Measurements from ENCODE around the gene ZSWIM4.

DNA sequence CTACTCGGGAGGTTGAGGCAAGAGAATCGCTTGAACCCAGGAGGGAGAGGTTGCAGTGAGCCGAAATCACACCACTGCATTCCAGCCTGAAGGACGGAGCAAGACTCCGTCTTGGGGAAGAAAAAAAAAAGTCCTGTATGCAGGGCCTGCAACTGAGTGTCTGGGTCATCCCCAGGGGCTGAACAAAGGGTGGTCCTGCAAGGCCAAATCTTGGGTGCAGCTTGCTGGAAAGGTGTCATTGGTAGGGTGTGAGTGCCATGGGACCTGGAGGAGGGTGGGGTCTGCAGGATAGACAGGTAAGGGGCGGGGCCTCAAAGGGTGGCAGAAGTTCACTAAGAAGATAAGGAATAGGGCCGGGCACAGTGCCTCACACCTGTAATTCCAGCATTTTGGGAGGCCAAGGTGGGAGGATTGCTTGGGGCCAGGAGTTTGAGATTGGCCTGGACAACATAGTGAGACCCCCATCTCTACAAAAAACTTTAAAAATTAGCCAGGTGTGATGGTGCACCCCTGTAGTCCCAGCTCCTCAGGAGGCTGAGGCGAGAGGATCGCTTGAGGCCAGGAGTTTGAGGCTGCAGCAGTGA, 31.5 kb downstream of the ZSWIM4 start:
- TF ChIP-seq EP300 (IDR thresholded peaks at IDR 0.05; ENCODE audit: low read depth in 2 of 2, low read length in 2 of 2) (no peak), EP300 (CRISPR knock-in tag; IDR thresholded peaks at IDR 0.05; ENCODE audit: borderline replicate concordance) (no peak), POLR2A (IDR thresholded peaks at IDR 0.05; ENCODE audit: insufficient read depth in 1 of 2, low read depth in 2 of 2, low read length in 2 of 2) (no peak), SP1 (IDR thresholded peaks at IDR 0.05) (no peak), SP1 (CRISPR knock-in tag; IDR thresholded peaks at IDR 0.05) (no peak), BRCA1 (CRISPR knock-in tag; IDR thresholded peaks at IDR 0.05) (no peak), SP2 (CRISPR knock-in tag; IDR thresholded peaks at IDR 0.05) (no peak), YY1 (IDR thresholded peaks at IDR 0.05; ENCODE audit: insufficient read depth, insufficient replicate concordance, low read depth, low read length) (no peak), ZBTB7A (CRISPR knock-in tag; IDR thresholded peaks at IDR 0.05) (no peak), KAT7 (CRISPR knock-in tag; IDR thresholded peaks at IDR 0.05; ENCODE audit: borderline replicate concordance) (no peak), SIN3A (IDR thresholded peaks at IDR 0.05; ENCODE audit: borderline replicate concordance, low read depth, low read length) (no peak)
- TF ChIP-seq, protein P1, sequence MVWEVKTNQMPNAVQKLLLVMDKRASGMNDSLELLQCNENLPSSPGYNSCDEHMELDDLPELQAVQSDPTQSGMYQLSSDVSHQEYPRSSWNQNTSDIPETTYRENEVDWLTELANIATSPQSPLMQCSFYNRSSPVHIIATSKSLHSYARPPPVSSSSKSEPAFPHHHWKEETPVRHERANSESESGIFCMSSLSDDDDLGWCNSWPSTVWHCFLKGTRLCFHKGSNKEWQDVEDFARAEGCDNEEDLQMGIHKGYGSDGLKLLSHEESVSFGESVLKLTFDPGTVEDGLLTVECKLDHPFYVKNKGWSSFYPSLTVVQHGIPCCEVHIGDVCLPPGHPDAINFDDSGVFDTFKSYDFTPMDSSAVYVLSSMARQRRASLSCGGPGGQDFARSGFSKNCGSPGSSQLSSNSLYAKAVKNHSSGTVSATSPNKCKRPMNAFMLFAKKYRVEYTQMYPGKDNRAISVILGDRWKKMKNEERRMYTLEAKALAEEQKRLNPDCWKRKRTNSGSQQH (CRISPR knock-in tag; IDR thresholded peaks at IDR 0.05; ENCODE audit: low read depth): no peak
- TF ChIP-seq, protein P2, sequence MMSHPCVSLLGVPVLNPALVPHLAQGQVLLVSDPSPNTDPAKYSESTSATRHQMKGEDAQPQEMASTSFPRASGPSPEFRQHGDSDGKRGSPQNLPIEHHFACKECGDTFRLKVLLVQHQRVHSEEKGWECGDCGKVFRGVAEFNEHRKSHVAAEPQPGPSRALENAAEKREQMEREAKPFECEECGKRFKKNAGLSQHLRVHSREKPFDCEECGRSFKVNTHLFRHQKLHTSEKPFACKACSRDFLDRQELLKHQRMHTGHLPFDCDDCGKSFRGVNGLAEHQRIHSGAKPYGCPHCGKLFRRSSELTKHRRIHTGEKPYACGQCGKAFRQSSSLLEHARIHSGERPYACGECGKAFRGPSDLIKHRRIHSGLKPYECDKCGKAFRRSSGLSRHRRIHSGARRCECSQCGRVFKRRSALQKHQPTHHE (CRISPR knock-in tag; IDR thresholded peaks at IDR 0.05; ENCODE audit: borderline replicate concordance): no peak
- TF ChIP-seq, protein P3, sequence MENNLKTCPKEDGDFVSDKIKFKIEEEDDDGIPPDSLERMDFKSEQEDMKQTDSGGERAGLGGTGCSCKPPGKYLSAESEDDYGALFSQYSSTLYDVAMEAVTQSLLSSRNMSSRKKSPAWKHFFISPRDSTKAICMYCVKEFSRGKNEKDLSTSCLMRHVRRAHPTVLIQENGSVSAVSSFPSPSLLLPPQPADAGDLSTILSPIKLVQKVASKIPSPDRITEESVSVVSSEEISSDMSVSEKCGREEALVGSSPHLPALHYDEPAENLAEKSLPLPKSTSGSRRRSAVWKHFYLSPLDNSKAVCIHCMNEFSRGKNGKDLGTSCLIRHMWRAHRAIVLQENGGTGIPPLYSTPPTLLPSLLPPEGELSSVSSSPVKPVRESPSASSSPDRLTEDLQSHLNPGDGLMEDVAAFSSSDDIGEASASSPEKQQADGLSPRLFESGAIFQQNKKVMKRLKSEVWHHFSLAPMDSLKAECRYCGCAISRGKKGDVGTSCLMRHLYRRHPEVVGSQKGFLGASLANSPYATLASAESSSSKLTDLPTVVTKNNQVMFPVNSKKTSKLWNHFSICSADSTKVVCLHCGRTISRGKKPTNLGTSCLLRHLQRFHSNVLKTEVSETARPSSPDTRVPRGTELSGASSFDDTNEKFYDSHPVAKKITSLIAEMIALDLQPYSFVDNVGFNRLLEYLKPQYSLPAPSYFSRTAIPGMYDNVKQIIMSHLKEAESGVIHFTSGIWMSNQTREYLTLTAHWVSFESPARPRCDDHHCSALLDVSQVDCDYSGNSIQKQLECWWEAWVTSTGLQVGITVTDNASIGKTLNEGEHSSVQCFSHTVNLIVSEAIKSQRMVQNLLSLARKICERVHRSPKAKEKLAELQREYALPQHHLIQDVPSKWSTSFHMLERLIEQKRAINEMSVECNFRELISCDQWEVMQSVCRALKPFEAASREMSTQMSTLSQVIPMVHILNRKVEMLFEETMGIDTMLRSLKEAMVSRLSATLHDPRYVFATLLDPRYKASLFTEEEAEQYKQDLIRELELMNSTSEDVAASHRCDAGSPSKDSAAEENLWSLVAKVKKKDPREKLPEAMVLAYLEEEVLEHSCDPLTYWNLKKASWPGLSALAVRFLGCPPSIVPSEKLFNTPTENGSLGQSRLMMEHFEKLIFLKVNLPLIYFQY (CRISPR knock-in tag; IDR thresholded peaks at IDR 0.05; ENCODE audit: borderline replicate concordance): no peak
